Trophoblast cell (in vitro differentiated cells and primary cell): Measurements from ENCODE around the gene SORL1. TPM values are rescaled to one million over a fixed set of nuclear protein-coding genes. Genes with fewer than 3 reads are reported as not detected.

ENCODE experiments used
- DNase-seq, 2 donors: peaks; one replicate each; pipeline ENCODE4 v3.0.0-alpha.2; 2016
- H2AFZ ChIP-seq: 2 replicates; pipeline ENCODE4 v1.6.1; 2013; ENCODE audit warnings: low read length, moderate library complexity, mild to moderate bottlenecking; ENCODE audit not compliant: insufficient read depth, poor library complexity
- H2AK5ac ChIP-seq: 2 replicates; pipeline ENCODE4 v1.6.1; 2013; ENCODE audit warnings: mild to moderate bottlenecking, low read length
- H2BK120ac ChIP-seq: 2 replicates; pipeline ENCODE4 v1.6.1; 2013; ENCODE audit warnings: low read length, mild to moderate bottlenecking, moderate library complexity; ENCODE audit not compliant: insufficient read depth, poor library complexity
- H2BK12ac ChIP-seq: 2 replicates; pipeline ENCODE4 v1.6.1; 2013; ENCODE audit warnings: mild to moderate bottlenecking, low read length, moderate library complexity
- H2BK5ac ChIP-seq: 2 replicates; pipeline ENCODE4 v1.6.1; 2013; ENCODE audit warnings: low read length, low read depth, moderate library complexity, mild to moderate bottlenecking; ENCODE audit not compliant: poor library complexity
- H3K14ac ChIP-seq: 2 replicates; pipeline ENCODE4 v1.6.1; 2013; ENCODE audit warnings: mild to moderate bottlenecking, low read length
- H3K18ac ChIP-seq: 2 replicates; pipeline ENCODE4 v1.6.1; 2013; ENCODE audit warnings: mild to moderate bottlenecking, low read length
- H3K23ac ChIP-seq: 2 replicates; pipeline ENCODE4 v1.6.1; 2013; ENCODE audit warnings: low read length
- H3K27ac ChIP-seq: 2 replicates; pipeline ENCODE4 v1.5.1; 2013; ENCODE audit warnings: low read depth, mild to moderate bottlenecking, inconsistent platforms, low read length, moderate library complexity
- H3K27me3 ChIP-seq: 2 replicates; pipeline ENCODE4 v1.6.1; 2013; ENCODE audit warnings: inconsistent platforms, mild to moderate bottlenecking, low read length, moderate library complexity; ENCODE audit not compliant: insufficient read depth
- H3K36me3 ChIP-seq, 2 experiments: 1 replicate in 1 of 2; 2 replicates in 1 of 2; pipeline ENCODE4 v1.6.1; 2013; ENCODE audit warnings: low read length in 2 of 2, mild to moderate bottlenecking in 2 of 2, moderate library complexity in 1 of 2; ENCODE audit not compliant: insufficient read depth in 2 of 2, control insufficient read depth in 1 of 2
- H3K4ac ChIP-seq: 2 replicates; pipeline ENCODE4 v1.6.1; 2013; ENCODE audit warnings: low read depth, mild to moderate bottlenecking, low read length, moderate library complexity
- H3K4me1 ChIP-seq, 2 experiments: 1 replicate in 1 of 2; 2 replicates in 1 of 2; pipeline ENCODE4 v1.6.1; 2013; ENCODE audit warnings: low read length in 2 of 2, mild to moderate bottlenecking in 2 of 2, moderate library complexity in 1 of 2; ENCODE audit not compliant: insufficient read depth in 2 of 2, control insufficient read depth in 1 of 2
- H3K4me2 ChIP-seq: 2 replicates; pipeline ENCODE4 v1.6.1; 2013; ENCODE audit warnings: inconsistent platforms, mild to moderate bottlenecking, low read length, moderate library complexity
- H3K4me3 ChIP-seq: 2 replicates; pipeline ENCODE4 v1.5.1; 2013; ENCODE audit warnings: mild to moderate bottlenecking, low read depth, low read length, inconsistent platforms
- H3K79me1 ChIP-seq: one replicate; pipeline ENCODE4 v1.6.1; 2013; ENCODE audit warnings: low read length
- H3K79me2 ChIP-seq: 2 replicates; pipeline ENCODE4 v1.6.1; 2013; ENCODE audit warnings: low read length, mild to moderate bottlenecking; ENCODE audit not compliant: control insufficient read depth, insufficient read depth, poor library complexity
- H3K9ac ChIP-seq: 2 replicates; pipeline ENCODE4 v1.6.1; 2013; ENCODE audit warnings: mild to moderate bottlenecking, low read length
- H3K9me3 ChIP-seq: 2 replicates; pipeline ENCODE4 v1.6.1; 2013; ENCODE audit warnings: low read depth, mild to moderate bottlenecking, control low read depth, inconsistent platforms, low read length; ENCODE audit not compliant: insufficient read depth
- H4K12ac ChIP-seq: 2 replicates; pipeline ENCODE4 v1.6.1; 2013; ENCODE audit warnings: low read depth, mild to moderate bottlenecking, low read length, moderate library complexity
- H4K8ac ChIP-seq: 2 replicates; pipeline ENCODE4 v1.6.1; 2013; ENCODE audit warnings: low read depth, mild to moderate bottlenecking, low read length, moderate library complexity
- H4K91ac ChIP-seq: one replicate; pipeline ENCODE4 v1.6.1; 2013; ENCODE audit warnings: low read depth, mild to moderate bottlenecking, low read length, moderate library complexity
- WGBS: extraction: QIAGEN DNeasy Blood & Tissue Kit; methylation state at CpG from one replicate; pipeline ENCODE4 v1.1.7; 2013; ENCODE audit warnings: missing lambda C conversion rate; ENCODE audit not compliant: insufficient read length, insufficient coverage; ENCODE audit errors: extremely low coverage; 5-methylcytosine and 5-hydroxymethylcytosine counted together
- polyA plus RNA-seq: library from polyadenylated mRNA; stranded (reverse); fragments of 200-250 nt; gene quantifications from 2 replicates; pipeline ENCODE4 v1.2.3, GENCODE V29; 2013

The SORL1 gene, protein sequence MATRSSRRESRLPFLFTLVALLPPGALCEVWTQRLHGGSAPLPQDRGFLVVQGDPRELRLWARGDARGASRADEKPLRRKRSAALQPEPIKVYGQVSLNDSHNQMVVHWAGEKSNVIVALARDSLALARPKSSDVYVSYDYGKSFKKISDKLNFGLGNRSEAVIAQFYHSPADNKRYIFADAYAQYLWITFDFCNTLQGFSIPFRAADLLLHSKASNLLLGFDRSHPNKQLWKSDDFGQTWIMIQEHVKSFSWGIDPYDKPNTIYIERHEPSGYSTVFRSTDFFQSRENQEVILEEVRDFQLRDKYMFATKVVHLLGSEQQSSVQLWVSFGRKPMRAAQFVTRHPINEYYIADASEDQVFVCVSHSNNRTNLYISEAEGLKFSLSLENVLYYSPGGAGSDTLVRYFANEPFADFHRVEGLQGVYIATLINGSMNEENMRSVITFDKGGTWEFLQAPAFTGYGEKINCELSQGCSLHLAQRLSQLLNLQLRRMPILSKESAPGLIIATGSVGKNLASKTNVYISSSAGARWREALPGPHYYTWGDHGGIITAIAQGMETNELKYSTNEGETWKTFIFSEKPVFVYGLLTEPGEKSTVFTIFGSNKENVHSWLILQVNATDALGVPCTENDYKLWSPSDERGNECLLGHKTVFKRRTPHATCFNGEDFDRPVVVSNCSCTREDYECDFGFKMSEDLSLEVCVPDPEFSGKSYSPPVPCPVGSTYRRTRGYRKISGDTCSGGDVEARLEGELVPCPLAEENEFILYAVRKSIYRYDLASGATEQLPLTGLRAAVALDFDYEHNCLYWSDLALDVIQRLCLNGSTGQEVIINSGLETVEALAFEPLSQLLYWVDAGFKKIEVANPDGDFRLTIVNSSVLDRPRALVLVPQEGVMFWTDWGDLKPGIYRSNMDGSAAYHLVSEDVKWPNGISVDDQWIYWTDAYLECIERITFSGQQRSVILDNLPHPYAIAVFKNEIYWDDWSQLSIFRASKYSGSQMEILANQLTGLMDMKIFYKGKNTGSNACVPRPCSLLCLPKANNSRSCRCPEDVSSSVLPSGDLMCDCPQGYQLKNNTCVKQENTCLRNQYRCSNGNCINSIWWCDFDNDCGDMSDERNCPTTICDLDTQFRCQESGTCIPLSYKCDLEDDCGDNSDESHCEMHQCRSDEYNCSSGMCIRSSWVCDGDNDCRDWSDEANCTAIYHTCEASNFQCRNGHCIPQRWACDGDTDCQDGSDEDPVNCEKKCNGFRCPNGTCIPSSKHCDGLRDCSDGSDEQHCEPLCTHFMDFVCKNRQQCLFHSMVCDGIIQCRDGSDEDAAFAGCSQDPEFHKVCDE (N-terminal part only)
- polyA plus RNA-seq = 4.6 and 5.1 TPM in 2 replicates

DNA sequence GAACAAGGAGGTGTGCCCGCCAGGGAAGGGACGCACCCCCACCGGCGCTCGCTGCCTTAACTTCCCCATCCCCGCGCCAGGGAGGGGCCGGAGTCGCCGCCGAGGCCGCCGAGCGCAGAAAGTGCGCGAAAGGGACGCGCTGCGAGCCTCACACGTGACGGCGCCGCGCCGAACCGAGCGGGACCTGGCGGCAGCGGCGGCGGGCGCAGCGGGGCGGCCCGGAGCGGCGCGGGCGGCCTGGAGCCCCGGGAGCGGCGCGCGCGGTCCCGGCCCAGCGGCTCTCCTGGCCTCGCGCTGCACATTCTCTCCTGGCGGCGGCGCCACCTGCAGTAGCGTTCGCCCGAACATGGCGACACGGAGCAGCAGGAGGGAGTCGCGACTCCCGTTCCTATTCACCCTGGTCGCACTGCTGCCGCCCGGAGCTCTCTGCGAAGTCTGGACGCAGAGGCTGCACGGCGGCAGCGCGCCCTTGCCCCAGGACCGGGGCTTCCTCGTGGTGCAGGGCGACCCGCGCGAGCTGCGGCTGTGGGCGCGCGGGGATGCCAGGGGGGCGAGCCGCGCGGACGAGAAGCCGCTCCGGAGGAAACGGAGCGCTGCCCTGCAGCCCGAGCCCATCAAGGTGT, at the start of gene SORL1:
Gene SORL1 (plus strand): TSS at position 329 of the 623 bp plus-strand sequence. CDS start 18 bp downstream, at position 347.
- Histone ChIP-seq H2AK5ac (no peak within 1 kb of the TSS), H4K91ac (peak within 1 kb of the TSS; percentile 83), H3K18ac (peak within 1 kb of the TSS; percentile 70), H3K4ac (peak within 1 kb of the TSS; percentile 55), H2BK12ac (peak within 1 kb of the TSS; percentile 62), H4K12ac (peak within 1 kb of the TSS; percentile 17), H3K4me2 (peak within 1 kb of the TSS; percentile 98), H3K9me3 (no peaks in the 10 kb centered on the region), H3K27ac (no peak within 1 kb of the TSS), H3K27me3 (no peaks in the 10 kb centered on the region), H3K9ac (peak within 1 kb of the TSS; percentile 36), H3K4me1 (peaks cover 0 to 29% of the 10 kb centered on the region in 2 experiments), H3K14ac (peak within 1 kb of the TSS; percentile 81), H4K8ac (peak within 1 kb of the TSS; percentile 67), H3K4me3 (peak within 1 kb of the TSS; percentile 86), H2BK120ac (peak within 1 kb of the TSS; percentile 35), H3K23ac (no peak within 1 kb of the TSS), H2AFZ (peak within 1 kb of the TSS; percentile 72), H3K36me3 (no peaks in the 10 kb centered on the region), H2BK5ac (no peak within 1 kb of the TSS), H3K79me1 (peaks cover 5% of the 10 kb centered on the region), H3K79me2 (peaks cover 2% of the 10 kb centered on the region)
- WGBS = no CpG with 5 or more reads among the region's 89 CpGs
- DNase-seq = peak; percentile 12 to 22

DNA sequence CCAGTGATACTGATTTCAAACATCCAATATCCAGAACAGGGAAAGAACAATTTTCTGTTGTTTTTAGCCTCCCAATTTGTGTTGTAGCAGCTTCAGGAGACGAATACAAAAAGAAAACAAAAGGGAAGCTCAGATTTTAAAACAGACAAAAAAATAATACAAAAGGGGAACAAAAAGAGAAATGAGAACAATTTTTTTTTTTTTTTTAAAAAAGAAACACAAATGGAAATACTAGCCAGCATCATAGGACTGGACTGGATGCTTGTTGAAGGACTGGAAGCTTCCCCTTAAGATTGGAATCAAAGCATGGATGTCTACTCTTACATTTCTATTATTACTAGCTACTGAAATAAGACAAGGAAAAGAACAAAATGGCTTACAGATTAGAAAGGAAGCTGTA, 46.5 kb upstream of the SORL1 start:
- H2AK5ac ChIP-seq = no peak overlapping the region
- WGBS = no CpG with 5 or more reads among the region's 1 CpG
- no peak overlapping the region for H2BK120ac ChIP-seq
- no peak overlapping the region for H2AFZ ChIP-seq
- no peaks in the 10 kb centered on the region for H3K36me3 ChIP-seq
- no peak overlapping the region for H3K27ac ChIP-seq
- H3K4me2 ChIP-seq = no peak overlapping the region
- H4K8ac ChIP-seq = no peak overlapping the region
- H4K91ac ChIP-seq = no peak overlapping the region
- no peak overlapping the region for H3K18ac ChIP-seq
- H3K79me2 ChIP-seq = no peaks in the 10 kb centered on the region
- H3K4me3 ChIP-seq = no peak overlapping the region
- H2BK5ac ChIP-seq = no peak overlapping the region
- H2BK12ac ChIP-seq = no peak overlapping the region
- H3K79me1 ChIP-seq = no peaks in the 10 kb centered on the region
- no peak overlapping the region for H3K23ac ChIP-seq
- no peaks in the 10 kb centered on the region for H3K9me3 ChIP-seq
- no peak overlapping the region for H3K9ac ChIP-seq
- H3K4me1 ChIP-seq = no peaks in the 10 kb centered on the region
- no peak for DNase-seq
- H3K4ac ChIP-seq = no peak overlapping the region
- H4K12ac ChIP-seq = no peak overlapping the region
- H3K14ac ChIP-seq = no peak overlapping the region
- no peaks in the 10 kb centered on the region for H3K27me3 ChIP-seq

DNA sequence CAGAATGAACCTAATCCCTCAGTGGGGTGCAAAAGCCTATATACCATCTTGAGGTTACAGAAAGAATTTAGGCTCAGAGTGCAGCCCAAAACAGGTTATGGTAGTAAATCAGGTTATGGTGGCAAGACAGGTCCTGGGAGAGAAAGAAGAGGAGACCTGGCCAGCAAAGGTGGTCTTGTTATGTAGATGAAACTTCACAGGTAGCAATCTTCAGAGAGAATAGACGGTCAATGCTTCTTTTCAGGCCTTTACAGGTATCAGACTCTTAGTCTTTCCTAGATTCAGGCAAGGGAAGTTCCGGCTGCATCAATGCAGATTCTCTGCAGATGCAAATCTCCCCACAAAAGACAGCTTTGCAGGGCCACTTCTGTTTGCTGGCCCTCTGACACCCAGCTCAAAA, 45.8 kb upstream of the SORL1 start:
- Histone ChIP-seq H2AFZ (no peak overlapping the region), H3K79me2 (no peaks in the 10 kb centered on the region), H2AK5ac (no peak overlapping the region), H3K36me3 (no peaks in the 10 kb centered on the region), H3K4me2 (no peak overlapping the region), H2BK5ac (no peak overlapping the region), H3K4ac (no peak overlapping the region), H3K4me3 (no peak overlapping the region), H3K79me1 (no peaks in the 10 kb centered on the region), H3K27me3 (no peaks in the 10 kb centered on the region), H3K27ac (no peak overlapping the region), H4K12ac (no peak overlapping the region), H3K9me3 (no peaks in the 10 kb centered on the region), H3K9ac (no peak overlapping the region), H4K91ac (no peak overlapping the region), H4K8ac (no peak overlapping the region), H3K14ac (no peak overlapping the region), H2BK12ac (no peak overlapping the region), H3K18ac (no peak overlapping the region), H3K23ac (no peak overlapping the region), H2BK120ac (no peak overlapping the region), H3K4me1 (no peaks in the 10 kb centered on the region)
- no peak for DNase-seq
- no CpG with 5 or more reads among the region's 2 CpGs for WGBS

DNA sequence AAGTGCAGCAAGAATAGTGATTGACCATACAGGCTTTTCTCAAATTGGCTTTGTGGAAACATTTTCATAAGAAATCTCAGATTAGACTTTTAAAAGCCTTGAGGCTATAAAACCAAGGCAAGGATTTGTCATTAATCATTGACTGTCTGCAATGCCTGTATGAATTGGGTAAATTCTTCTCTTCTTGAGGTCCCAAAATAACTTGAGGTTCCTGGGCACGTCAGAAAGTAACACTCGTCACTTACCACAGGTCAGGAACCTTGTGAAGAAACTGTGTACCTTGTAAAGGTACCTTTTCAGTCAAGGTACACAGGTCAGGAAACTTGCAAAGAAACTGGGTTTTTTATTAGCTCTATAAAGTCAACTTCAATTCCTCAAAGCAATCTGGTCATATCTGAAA, 43.3 kb upstream of the SORL1 start:
- Histone ChIP-seq H3K27ac (no peak overlapping the region), H3K27me3 (no peaks in the 10 kb centered on the region), H2BK120ac (no peak overlapping the region), H3K79me1 (no peaks in the 10 kb centered on the region), H4K12ac (no peak overlapping the region), H3K36me3 (no peaks in the 10 kb centered on the region), H3K14ac (no peak overlapping the region), H3K9me3 (no peaks in the 10 kb centered on the region), H2BK12ac (no peak overlapping the region), H4K8ac (no peak overlapping the region), H2AK5ac (no peak overlapping the region), H4K91ac (no peak overlapping the region), H3K4me1 (no peaks in the 10 kb centered on the region), H3K23ac (no peak overlapping the region), H3K9ac (no peak overlapping the region), H2BK5ac (no peak overlapping the region), H2AFZ (no peak overlapping the region), H3K79me2 (no peaks in the 10 kb centered on the region), H3K4me3 (no peak overlapping the region), H3K4me2 (no peak overlapping the region), H3K4ac (no peak overlapping the region), H3K18ac (no peak overlapping the region)
- no CpG with 5 or more reads among the region's 2 CpGs for WGBS
- DNase-seq = no peak
